MM.1S (cell line): ENCODE results near the gene GNPTG.
A peak's percentile ranks its signal among the peaks of the same experiment; 100 is the strongest.

Experiments used
- DNase-seq: peaks from one replicate; pipeline ENCODE4 v3.0.0-alpha.2; 2015
- H2AFZ ChIP-seq: fragments of 300-600 bp; sonication (generic); 2 replicates; pipeline ENCODE4 v1.6.0; 2016; ENCODE audit warnings: antibody characterized with exemption, low read length
- H3F3A ChIP-seq: fragments of 300-600 bp; sonication (generic); 2 replicates; pipeline ENCODE4 v1.6.1; 2016; ENCODE audit warnings: mild to moderate bottlenecking, antibody characterized with exemption, low read length, moderate library complexity, mixed read lengths; ENCODE audit not compliant: insufficient read depth
- H3K27ac ChIP-seq: fragments of 300-600 bp; sonication (generic); 2 replicates; pipeline ENCODE4 v1.5.1; 2016; ENCODE audit warnings: mild to moderate bottlenecking, low read length
- H3K27me3 ChIP-seq: fragments of 300-600 bp; sonication (generic); replicated peaks from 2 replicates; pipeline ENCODE4 v1.6.0; 2016; ENCODE audit warnings: low read length; ENCODE audit not compliant: insufficient read depth
- H3K36me3 ChIP-seq: fragments of 300-600 bp; sonication (generic); replicated peaks from 2 replicates; pipeline ENCODE4 v1.6.1; 2016; ENCODE audit warnings: mild to moderate bottlenecking, low read length, mixed read lengths; ENCODE audit not compliant: insufficient read depth
- H3K4me1 ChIP-seq: fragments of 300-600 bp; sonication (generic); 2 replicates; pipeline ENCODE4 v1.6.1; 2016; ENCODE audit warnings: low read length, mixed read lengths
- H3K4me2 ChIP-seq: fragments of 300-600 bp; sonication (generic); 2 replicates; pipeline ENCODE4 v1.6.0; 2016; ENCODE audit warnings: low read depth, low read length
- H3K4me3 ChIP-seq: fragments of 300-600 bp; sonication (generic); 2 replicates; pipeline ENCODE4 v1.5.1; 2016; ENCODE audit warnings: low read length, mixed read lengths
- H3K79me2 ChIP-seq: fragments of 300-600 bp; sonication (generic); 2 replicates; pipeline ENCODE4 v1.6.1; 2016; ENCODE audit warnings: mixed run types, low read length, mixed read lengths
- H3K9ac ChIP-seq: fragments of 300-600 bp; sonication (generic); 2 replicates; pipeline ENCODE4 v1.6.1; 2016; ENCODE audit warnings: low read length, mixed read lengths
- H3K9me2 ChIP-seq: fragments of 300-600 bp; sonication (generic); replicated peaks from 2 replicates; pipeline ENCODE4 v1.6.1; 2016; ENCODE audit warnings: mild to moderate bottlenecking, low read length, mixed read lengths; ENCODE audit not compliant: insufficient read depth
- H3K9me3 ChIP-seq: fragments of 300-600 bp; sonication (generic); replicated peaks from 2 replicates; pipeline ENCODE4 v1.6.1; 2016; ENCODE audit warnings: mild to moderate bottlenecking, low read length, mixed read lengths; ENCODE audit not compliant: insufficient read depth
- H4K20me1 ChIP-seq: fragments of 300-600 bp; sonication (generic); 2 replicates; pipeline ENCODE4 v1.6.1; 2016; ENCODE audit warnings: mild to moderate bottlenecking, low read length, moderate library complexity, mixed read lengths; ENCODE audit not compliant: insufficient read depth
- CTCF ChIP-seq: fragments of 300-600 bp; sonication (generic); IDR thresholded peaks from 2 replicates; pipeline ENCODE4 v1.5.1; 2016; ENCODE audit warnings: antibody characterized with exemption, low read length, mixed read lengths
- EZH2 ChIP-seq: fragments of 300-600 bp; sonication (generic); optimal IDR thresholded peaks from 2 replicates; pipeline ENCODE3; 2017; ENCODE audit warnings: low read depth, mild to moderate bottlenecking, antibody characterized with exemption, low read length, mixed read lengths
- EZH2phosphoT487 ChIP-seq: fragments of 300-600 bp; sonication (generic); IDR thresholded peaks from 2 replicates; pipeline ENCODE4 v1.6.1; 2018; ENCODE audit warnings: antibody characterized with exemption, low read length

Gene GNPTG

GRCh38 chr16:1309888-1310831 lies 41.6 kb upstream of the GNPTG start:
- Histone ChIP-seq H3K36me3 (no peaks in the 10 kb centered on the region; the same call in 1 of the 2 replicates), H4K20me1 (peaks cover 42% of the 10 kb centered on the region), H3K9ac (peak overlapping the region; percentile 72), H3K27ac (no peak overlapping the region; the same call in 1 of the 2 replicates), H3K4me2 (peak overlapping the region; percentile 80), H3K4me3 (peak overlapping the region; percentile 77), H3F3A (no peaks in the 10 kb centered on the region), H3K9me2 (no peaks in the 10 kb centered on the region), H3K9me3 (no peaks in the 10 kb centered on the region), H2AFZ (no peak overlapping the region), H3K27me3 (no peaks in the 10 kb centered on the region), H3K79me2 (peaks cover 53% of the 10 kb centered on the region), H3K4me1 (peaks cover 9% of the 10 kb centered on the region)
- TF ChIP-seq CTCF, result no peak
- no peak for TF ChIP-seq EZH2
- TF ChIP-seq EZH2phosphoT487, result no peak
- peak; percentile 36 for DNase-seq

GRCh38 chr16:1310832-1311200 lies 40.9 kb upstream of the GNPTG start:
- Histone ChIP-seq H3F3A (no peaks in the 10 kb centered on the region), H3K9me3 (no peaks in the 10 kb centered on the region), H3K4me3 (peak overlapping the region; percentile 77), H3K9me2 (no peaks in the 10 kb centered on the region), H4K20me1 (peaks cover 44% of the 10 kb centered on the region), H3K4me2 (peak overlapping the region; percentile 80), H3K27me3 (no peaks in the 10 kb centered on the region), H3K9ac (peak overlapping the region; percentile 72; the same call in 1 of the 2 replicates), H3K79me2 (peaks cover 60% of the 10 kb centered on the region), H3K4me1 (peaks cover 9% of the 10 kb centered on the region), H2AFZ (no peak overlapping the region), H3K36me3 (no peaks in the 10 kb centered on the region; the same call in 1 of the 2 replicates), H3K27ac (no peak overlapping the region)
- TF ChIP-seq EZH2, result no peak
- no peak for TF ChIP-seq EZH2phosphoT487
- no peak for TF ChIP-seq CTCF
- DNase-seq, result peak; percentile 34

- Histone ChIP-seq H3K36me3 (peaks cover 3% of the 10 kb centered on the region), H3K4me1 (peaks cover 9% of the 10 kb centered on the region), H3K27me3 (no peaks in the 10 kb centered on the region), H3K4me2 (peak overlapping the region; percentile 80), H3K9ac (peak overlapping the region; percentile 72; the same call in 1 of the 2 replicates), H3K9me3 (no peaks in the 10 kb centered on the region), H4K20me1 (peaks cover 44% of the 10 kb centered on the region), H3K9me2 (no peaks in the 10 kb centered on the region), H3F3A (no peaks in the 10 kb centered on the region), H3K79me2 (peaks cover 65% of the 10 kb centered on the region), H3K4me3 (peak overlapping the region; percentile 77), H2AFZ (no peak overlapping the region), H3K27ac (no peak overlapping the region)
- no peak for DNase-seq
- TF ChIP-seq EZH2 (no peak), CTCF (no peak), EZH2phosphoT487 (no peak)
Observed at GRCh38 chr16:1311212-1311737, 40.5 kb upstream of the GNPTG start.
